Bronchial epithelial cell (primary cell): ENCODE measurements around the gene WDR86. TPM values are rescaled to one million over a fixed set of nuclear protein-coding genes. Genes with fewer than 3 reads are reported as not detected.
A peak's percentile ranks its signal among the peaks of the same experiment; 100 is the strongest.

Experiments
- DNase-seq: peaks from one replicate; pipeline ENCODE4 v3.0.0-alpha.2; 2010; ENCODE audit warnings: low read depth
- FAIRE-seq: peaks from 2 replicates; lab custom pipeline; 2011; peaks lifted over from hg19 to GRCh38; lab: Jason Lieb, UNC
- H3K27me3 ChIP-seq: 2 replicates; pipeline ENCODE4 v1.5.1; 2011; ENCODE audit warnings: low read length; ENCODE audit not compliant: control insufficient read depth, insufficient read depth
- H3K36me3 ChIP-seq: 2 replicates; pipeline ENCODE4 v1.5.1; 2011; ENCODE audit warnings: low read length; ENCODE audit not compliant: control insufficient read depth, insufficient read depth
- H3K4me3 ChIP-seq: 2 replicates; pipeline ENCODE4 v1.5.1; 2011; ENCODE audit warnings: mild to moderate bottlenecking, low read depth, low read length, control low read depth
- CTCF ChIP-seq: IDR thresholded peaks from 2 replicates; pipeline ENCODE4 v1.5.1; 2011; ENCODE audit warnings: mild to moderate bottlenecking, moderate library complexity, low read length, control low read depth, inconsistent platforms; ENCODE audit not compliant: insufficient read depth, severe bottlenecking
- total RNA-seq: library from RNA; depleted of rRNA; stranded (reverse); fragments of >200 nt; gene quantifications from 2 replicates; pipeline ENCODE4 v1.2.1, GENCODE V29; 2014

Gene WDR86
- total RNA-seq, 1 donor from 2014 or later, result 0.79 TPM

- Histone ChIP-seq H3K36me3 (no peaks in the 10 kb centered on the region), H3K27me3 (no peaks in the 10 kb centered on the region), H3K4me3 (no peak overlapping the region)
- FAIRE-seq (no peak), DNase-seq (no peak)
- TF ChIP-seq CTCF, result no peak
Observed at GRCh38 chr7:151430391-151431205, 20.8 kb upstream of the WDR86 start.

DNA sequence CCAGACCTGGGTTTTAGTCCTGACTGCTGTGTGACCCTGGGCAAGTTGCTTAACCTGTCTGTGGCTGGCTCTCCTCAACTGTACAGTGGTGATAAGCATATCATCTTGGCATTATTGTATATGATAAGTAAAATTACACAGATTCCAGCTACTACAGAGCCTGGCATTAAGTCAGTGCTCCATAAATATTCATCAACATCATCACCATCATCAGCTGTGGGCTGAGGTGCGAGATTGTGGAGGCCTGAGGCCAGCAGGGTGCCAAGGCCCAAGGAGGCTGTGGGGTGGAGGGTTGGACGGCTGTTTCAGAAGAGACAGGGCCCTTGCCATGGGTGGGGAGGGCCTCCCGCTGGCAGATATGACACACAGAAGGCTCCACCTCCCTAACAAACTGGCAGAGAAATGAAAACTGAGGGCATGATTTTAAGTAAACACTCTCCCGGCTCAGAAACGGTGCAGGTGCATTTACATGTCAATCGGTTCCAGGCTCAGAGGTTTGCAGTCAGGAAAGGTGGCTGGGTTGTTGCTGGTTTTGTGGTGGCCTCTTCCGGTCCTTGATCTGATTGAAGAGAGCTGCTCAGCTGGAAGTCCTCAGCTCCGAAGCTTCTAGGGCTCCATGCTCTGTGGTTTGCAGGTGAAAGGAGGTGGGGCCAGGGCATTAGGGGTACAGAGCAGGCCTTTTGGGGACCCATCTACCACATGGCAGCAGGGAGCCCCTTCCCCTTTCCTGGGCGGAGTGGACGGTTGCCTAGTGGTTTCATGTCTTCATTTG is 19.9 kb upstream of the WDR86 start:
- no peaks in the 10 kb centered on the region for H3K36me3 ChIP-seq
- no peak for TF ChIP-seq CTCF
- no peak overlapping the region for H3K4me3 ChIP-seq
- H3K27me3 ChIP-seq, result no peaks in the 10 kb centered on the region
- peak; percentile 25 for DNase-seq
- FAIRE-seq, result no peak

GRCh38 chr7:151429237-151429559 is 19.4 kb upstream of the WDR86 start:
- Histone ChIP-seq H3K4me3 (no peak overlapping the region), H3K36me3 (no peaks in the 10 kb centered on the region), H3K27me3 (no peaks in the 10 kb centered on the region)
- no peak for TF ChIP-seq CTCF
- no peak for FAIRE-seq
- DNase-seq, result no peak

DNA sequence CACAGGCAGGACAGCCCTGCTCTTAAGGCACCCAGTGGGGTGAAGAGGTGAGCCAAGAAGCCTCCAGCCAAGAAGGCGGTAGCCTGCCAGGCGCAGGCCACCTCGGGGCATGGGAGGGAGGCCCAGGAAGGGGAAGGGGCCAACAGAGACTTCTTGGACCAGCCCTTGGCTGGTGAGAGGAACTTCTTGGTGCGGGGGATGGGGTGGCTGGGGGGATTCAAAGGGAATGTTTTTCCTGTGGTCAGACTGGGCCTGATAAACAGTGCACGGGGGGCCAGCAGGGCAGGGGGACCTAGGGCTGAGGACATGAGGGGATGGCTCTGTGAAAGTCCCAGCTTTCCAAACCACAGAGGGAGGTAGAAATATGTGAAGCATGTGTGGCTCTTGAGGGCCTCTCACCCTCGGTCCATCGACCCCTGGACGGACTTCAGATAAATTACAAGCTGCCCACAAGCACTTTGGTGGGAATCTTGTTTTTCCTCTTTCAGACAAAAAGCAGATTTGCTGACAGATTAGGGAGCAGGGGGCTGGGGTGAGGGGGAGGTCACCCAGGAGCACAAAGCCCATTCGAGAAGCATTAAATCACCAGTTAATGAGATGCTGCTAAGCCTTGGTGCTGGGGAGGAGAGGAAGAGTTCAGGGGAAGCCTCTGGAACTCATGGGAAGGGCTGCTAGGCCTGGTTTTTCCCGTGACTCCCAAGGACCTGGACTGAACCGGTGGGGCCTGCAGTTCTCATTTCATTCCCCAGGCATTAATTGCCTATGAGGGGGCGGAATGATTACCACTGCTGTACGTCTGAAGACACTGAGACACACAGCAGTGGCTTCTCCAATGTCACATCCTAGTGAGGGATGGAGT is 18.8 kb upstream of the WDR86 start:
- H3K27me3 ChIP-seq, result no peaks in the 10 kb centered on the region
- no peak for DNase-seq
- no peak overlapping the region for H3K4me3 ChIP-seq
- no peaks in the 10 kb centered on the region for H3K36me3 ChIP-seq
- no peak for FAIRE-seq
- no peak for TF ChIP-seq CTCF

GRCh38 chr7:151427705-151428377 is 18.0 kb upstream of the WDR86 start:
- DNase-seq (no peak), FAIRE-seq (no peak)
- H3K36me3 ChIP-seq, result no peaks in the 10 kb centered on the region
- peaks cover 2% of the 10 kb centered on the region for H3K27me3 ChIP-seq
- no peak for TF ChIP-seq CTCF
- H3K4me3 ChIP-seq, result no peak overlapping the region
